Activated CD8-positive, alpha-beta T cell treated with anti-CD3 and anti-CD28 coated beads for 36 hours (primary cell): ENCODE data around the gene MBNL1. TPM values are rescaled to one million over a fixed set of nuclear protein-coding genes. Genes with fewer than 3 reads are reported as not detected.
A peak's percentile ranks its signal among the peaks of the same experiment; 100 is the strongest.

Experiments
- ATAC-seq: fragments of 200-7000 bp; cut with Tn5 transposase; one replicate; pipeline ENCODE4 v1.10.0; 2021; ENCODE audit warnings: mild to moderate bottlenecking, moderate library complexity
- CTCF ChIA-PET: fragments of 350-600 bp; sonication (Branson Sonifier 250); formaldehyde crosslinking; loops from one replicate; lab custom pipeline; 2021; ENCODE audit warnings: antibody characterized with exemption; lab: Charles Lee
- POLR2A ChIA-PET: fragments of 350-600 bp; sonication (Branson Sonifier 250); formaldehyde crosslinking; loops from one replicate; lab custom pipeline; 2021; ENCODE audit warnings: antibody characterized with exemption; lab: Charles Lee
- DNase-seq: peaks from one replicate; pipeline ENCODE4 v3.0.0-alpha.2; 2020
- H3K27ac Mint-ChIP-seq: one replicate; pipeline ENCODE4 v1.8.0; 2021; ENCODE audit warnings: mild to moderate bottlenecking, mixed read lengths
- H3K27me3 Mint-ChIP-seq: one replicate; pipeline ENCODE4 v1.8.0; 2021; ENCODE audit warnings: mixed read lengths
- H3K36me3 Mint-ChIP-seq: one replicate; pipeline ENCODE4 v1.8.0; 2021; ENCODE audit warnings: low read depth, mixed read lengths
- H3K4me1 Mint-ChIP-seq: one replicate; pipeline ENCODE4 v1.8.0; 2021; ENCODE audit warnings: low read depth, mixed read lengths
- H3K4me3 Mint-ChIP-seq: one replicate; pipeline ENCODE4 v1.8.0; 2021; ENCODE audit warnings: mild to moderate bottlenecking, moderate library complexity, mixed read lengths
- H3K9me3 Mint-ChIP-seq: one replicate; pipeline ENCODE4 v1.8.0; 2021; ENCODE audit warnings: mixed read lengths
- CTCF ChIP-seq: fragments of 200-600 bp; IDR thresholded peaks from one replicate; pipeline ENCODE4 v1.8.0; 2022; ENCODE audit warnings: antibody characterized with exemption, mild to moderate bottlenecking
- intact Hi-C: fragments of 100-400 bp; cut with micrococcal nuclease; formaldehyde crosslinking; loops from one replicate; pipeline ENCODE4 v1.10.0; 2022
- total RNA-seq, 2 experiments: library from RNA; stranded (reverse); gene quantifications; one replicate each; pipeline ENCODE4 v1.2.3, GENCODE V29; 2021

MBNL1 gene
- total RNA-seq, 2 experiments from 2014 or later: 341 to 360 TPM

DNA sequence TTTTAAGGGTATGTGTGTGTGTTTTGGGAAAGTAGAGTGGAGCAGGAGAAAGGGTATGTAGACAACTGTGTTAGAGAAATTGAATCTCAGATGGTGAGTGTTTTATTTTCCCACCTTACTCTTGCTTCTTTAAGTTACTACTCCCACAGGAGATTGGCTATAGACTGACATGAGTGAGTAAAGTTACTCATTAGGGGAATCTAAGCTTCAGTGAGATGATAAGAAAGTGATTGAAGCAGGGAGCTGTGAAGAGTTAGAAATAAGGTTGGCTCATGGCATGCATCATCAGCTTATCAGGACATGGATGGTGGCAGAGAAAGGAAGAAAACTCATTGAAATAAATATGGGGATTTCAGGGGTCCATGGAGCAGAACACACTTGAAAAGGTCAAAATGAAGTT is 88.9 kb downstream of the MBNL1 start:
- ChIA-PET POLR2A (interaction anchor here (1.3 kb wide), 1 partner anchor 21 kb away, joined by 3 read pairs; no protein-coding TSS in a partner anchor), CTCF (no interaction called here)
- intact Hi-C loops: loop anchor here (2.0 kb wide), 1 partner anchor 75 kb away; no protein-coding TSS in a partner anchor

GRCh38 chr3:152359385-152360248 is 90.9 kb downstream of the MBNL1 start:
- DNase-seq (no peak), ATAC-seq (no peak)
- Mint-ChIP-seq H3K27ac (peak overlapping the region; percentile 66), H3K36me3 (peaks cover 59% of the 10 kb centered on the region), H3K9me3 (peaks cover 1% of the 10 kb centered on the region), H3K4me1 (peaks cover 76% of the 10 kb centered on the region), H3K27me3 (no peaks in the 10 kb centered on the region), H3K4me3 (no peak overlapping the region)
- TF ChIP-seq CTCF: no peak
- CTCF ChIA-PET: interaction anchor here (0.9 kb wide), 1 partner anchor 21 kb away, joined by 3 read pairs; no protein-coding TSS in a partner anchor
- POLR2A ChIA-PET: interaction anchor here (0.6 to 1.8 kb wide), 3 partner anchors 15 to 116 kb away, joined by 3 to 7 read pairs (median 3); no protein-coding TSS in a partner anchor
- intact Hi-C loops: no loop called here

More for the DNA sequence above, 88.9 kb downstream of the MBNL1 start:
- Mint-ChIP-seq H3K27ac (peak overlapping the region; percentile 84), H3K4me3 (no peak overlapping the region), H3K4me1 (peaks cover 73% of the 10 kb centered on the region), H3K36me3 (peaks cover 59% of the 10 kb centered on the region), H3K9me3 (no peaks in the 10 kb centered on the region), H3K27me3 (no peaks in the 10 kb centered on the region)
- ATAC-seq: peak; percentile 58
- no peak for DNase-seq
- no peak for TF ChIP-seq CTCF

- no peak for DNase-seq
- intact Hi-C loops: no loop called here
- Mint-ChIP-seq H3K9me3 (peaks cover 1% of the 10 kb centered on the region), H3K27ac (peak overlapping the region; percentile 69), H3K4me1 (peaks cover 75% of the 10 kb centered on the region), H3K36me3 (peaks cover 60% of the 10 kb centered on the region), H3K4me3 (no peak overlapping the region), H3K27me3 (no peaks in the 10 kb centered on the region)
- CTCF ChIA-PET: interaction anchor here (0.9 kb wide), 1 partner anchor 20 kb away, joined by 3 read pairs; no protein-coding TSS in a partner anchor
- POLR2A ChIA-PET: interaction anchor here (0.6 to 1.8 kb wide), 3 partner anchors 14 to 115 kb away, joined by 3 to 7 read pairs (median 3); no protein-coding TSS in a partner anchor
- no peak for TF ChIP-seq CTCF
- ATAC-seq: no peak
These were observed 91.6 kb downstream of the MBNL1 start for GRCh38 chr3:152360302-152360701.

GRCh38 chr3:152360966-152361365 is 92.2 kb downstream of the MBNL1 start:
- peaks cover 60% of the 10 kb centered on the region for H3K36me3 Mint-ChIP-seq
- ATAC-seq (peak; percentile 28), DNase-seq (no peak)
- peaks cover 1% of the 10 kb centered on the region for H3K9me3 Mint-ChIP-seq
- intact Hi-C loops: no loop called here
- POLR2A ChIA-PET: no interaction called here
- no peaks in the 10 kb centered on the region for H3K27me3 Mint-ChIP-seq
- CTCF ChIA-PET: no interaction called here
- peaks cover 72% of the 10 kb centered on the region for H3K4me1 Mint-ChIP-seq
- H3K27ac Mint-ChIP-seq: peak overlapping the region; percentile 79
- no peak overlapping the region for H3K4me3 Mint-ChIP-seq
- TF ChIP-seq CTCF: no peak

DNA sequence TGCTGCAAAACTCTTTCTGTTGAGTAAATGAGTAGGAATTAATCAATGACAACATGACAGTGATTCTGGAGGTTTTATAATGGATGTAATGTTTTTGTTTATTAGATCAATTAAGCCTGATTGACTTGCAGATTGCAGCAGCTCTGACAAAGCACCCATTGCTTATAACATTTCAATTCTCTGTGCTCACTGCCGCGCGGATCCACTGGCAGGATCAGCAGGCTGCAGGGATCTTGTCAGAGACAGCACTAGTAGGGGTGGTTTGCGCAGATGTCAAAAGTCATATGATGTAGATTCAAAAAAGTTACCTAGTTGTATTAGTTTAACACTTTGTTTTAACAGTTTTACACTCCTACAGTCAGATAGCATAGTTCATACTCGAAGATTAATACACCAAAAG is 93.4 kb downstream of the MBNL1 start:
- ChIA-PET CTCF (no interaction called here), POLR2A (interaction anchor here (0.6 to 0.8 kb wide), 3 partner anchors 10 to 59 kb away, joined by 3 read pairs; no protein-coding TSS in a partner anchor)
- intact Hi-C loops: no loop called here
- H3K27ac Mint-ChIP-seq: peak overlapping the region; percentile 41
- TF ChIP-seq CTCF: no peak
- H3K9me3 Mint-ChIP-seq: peaks cover 8% of the 10 kb centered on the region
- ATAC-seq: no peak
- peaks cover 71% of the 10 kb centered on the region for H3K4me1 Mint-ChIP-seq
- H3K4me3 Mint-ChIP-seq: no peak overlapping the region
- no peaks in the 10 kb centered on the region for H3K27me3 Mint-ChIP-seq
- peaks cover 61% of the 10 kb centered on the region for H3K36me3 Mint-ChIP-seq
- no peak for DNase-seq
